BLaER1 treated with 17β-estradiol and CSF1 and Interleukin-3, amounts not matched to agents 10 nM and 100 nM (cell line): ENCODE measurements around the gene AEN.

Source experiments
- H3K27ac ChIP-seq, 11 experiments: shearing (Covaris generic); formaldehyde crosslinking; 2 replicates each; pipeline ENCODE4 v1.8.1; 2022
- H3K27me3 ChIP-seq, 11 experiments: shearing (Covaris generic); formaldehyde crosslinking; 2 replicates each; pipeline ENCODE4 v1.8.1; 2022
- H3K36me3 ChIP-seq, 11 experiments: shearing (Covaris generic); formaldehyde crosslinking; 2 replicates each; pipeline ENCODE4 v1.8.1; 2022
- H3K4me1 ChIP-seq, 10 experiments: shearing (Covaris generic); formaldehyde crosslinking; 2 replicates each; pipeline ENCODE4 v1.8.1; 2022
- H3K4me2 ChIP-seq, 11 experiments: shearing (Covaris generic); formaldehyde crosslinking; 2 replicates each; pipeline ENCODE4 v1.8.1; 2022
- H3K4me3 ChIP-seq, 10 experiments: shearing (Covaris generic); formaldehyde crosslinking; 2 replicates each; pipeline ENCODE4 v1.8.1; 2022
- H3K9ac ChIP-seq, 11 experiments: shearing (Covaris generic); formaldehyde crosslinking; 2 replicates each; pipeline ENCODE4 v1.8.1; 2022
- H3K9me3 ChIP-seq, 11 experiments: shearing (Covaris generic); formaldehyde crosslinking; replicated peaks in 1 of 11; 2 replicates each; pipeline ENCODE4 v1.8.1; 2022
- H4K20me1 ChIP-seq, 11 experiments: shearing (Covaris generic); formaldehyde crosslinking; 2 replicates each; pipeline ENCODE4 v1.8.1; 2022
- Cebpa-rat ChIP-seq, 11 experiments: shearing (Covaris generic); IDR thresholded peaks; 2 replicates each; pipeline ENCODE4 v1.8.1; 2022

AEN gene

GRCh38 chr15:88610701-88611231, 10.4 kb upstream of the AEN start:
- Histone ChIP-seq H3K27me3 (peaks cover 9 to 17% (median 14%) of the 10 kb centered on the region in 11 experiments), H3K4me1 (peaks cover 18 to 40% (median 33%) of the 10 kb centered on the region in 10 experiments), H3K27ac (peak overlapping the region in 8 of 11 experiments; percentile 12 to 58 (median 44); a peak in 11 of 22 replicates), H3K9ac (peak overlapping the region in 4 of 11 experiments; percentile 2 to 30 (median 20); a peak in 3 of 22 replicates), H4K20me1 (peaks cover 0 to 8% (median 0%) of the 10 kb centered on the region in 11 experiments; a peak in 1 of 22 replicates), H3K4me3 (peak overlapping the region in 1 of 10 experiments; percentile 17; a peak in 1 of 20 replicates), H3K4me2 (peak overlapping the region; percentile 40 to 91 (median 77)), H3K9me3 (peaks cover 0 to 5% (median 2%) of the 10 kb centered on the region in 11 experiments; a peak in 10 of 22 replicates), H3K36me3 (no peaks in the 10 kb centered on the region)
- TF ChIP-seq Cebpa-rat (IDR thresholded peaks at IDR 0.05), result no peak

- Histone ChIP-seq H3K9me3 (no peaks in the 10 kb centered on the region), H3K4me3 (no peak overlapping the region), H3K27me3 (peaks cover 0 to 2% (median 0%) of the 10 kb centered on the region in 11 experiments; a peak in 4 of 22 replicates), H3K4me1 (peaks cover 18 to 40% (median 33%) of the 10 kb centered on the region in 10 experiments), H4K20me1 (peaks cover 0 to 8% (median 0%) of the 10 kb centered on the region in 11 experiments; a peak in 1 of 22 replicates), H3K4me2 (peak overlapping the region in 4 of 11 experiments; percentile 40 to 91 (median 78); a peak in 4 of 22 replicates), H3K27ac (peak overlapping the region in 1 of 11 experiments; percentile 44; a peak in 1 of 22 replicates), H3K9ac (no peak overlapping the region), H3K36me3 (no peaks in the 10 kb centered on the region)
- TF ChIP-seq Cebpa-rat (IDR thresholded peaks at IDR 0.05), result no peak
Observed at GRCh38 chr15:88612186-88612796, 8.8 kb upstream of the AEN start.

- Histone ChIP-seq H4K20me1 (peaks cover 0 to 8% (median 0%) of the 10 kb centered on the region in 11 experiments; a peak in 1 of 22 replicates), H3K4me1 (peaks cover 18 to 40% (median 33%) of the 10 kb centered on the region in 10 experiments), H3K4me3 (no peak overlapping the region), H3K36me3 (no peaks in the 10 kb centered on the region), H3K4me2 (no peak overlapping the region), H3K9me3 (no peaks in the 10 kb centered on the region), H3K27me3 (no peaks in the 10 kb centered on the region), H3K27ac (no peak overlapping the region), H3K9ac (no peak overlapping the region)
- TF ChIP-seq Cebpa-rat (IDR thresholded peaks at IDR 0.05), result no peak
Observed at GRCh38 chr15:88613074-88613944, 7.8 kb upstream of the AEN start.

GRCh38 chr15:88615303-88616107, 5.6 kb upstream of the AEN start:
- Histone ChIP-seq H4K20me1 (peaks cover 0 to 5% (median 0%) of the 10 kb centered on the region in 11 experiments; a peak in 1 of 22 replicates), H3K4me1 (peaks cover 13 to 20% (median 18%) of the 10 kb centered on the region in 10 experiments), H3K9ac (no peak overlapping the region), H3K27me3 (no peaks in the 10 kb centered on the region), H3K27ac (no peak overlapping the region), H3K9me3 (no peaks in the 10 kb centered on the region), H3K4me2 (no peak overlapping the region), H3K4me3 (no peak overlapping the region), H3K36me3 (no peaks in the 10 kb centered on the region)
- no peak for TF ChIP-seq Cebpa-rat (IDR thresholded peaks at IDR 0.05)

- Histone ChIP-seq H3K9ac (no peak overlapping the region), H3K4me3 (no peak overlapping the region), H3K27ac (no peak overlapping the region), H3K4me1 (peaks cover 10 to 17% (median 15%) of the 10 kb centered on the region in 10 experiments), H3K36me3 (no peaks in the 10 kb centered on the region), H3K27me3 (no peaks in the 10 kb centered on the region), H3K4me2 (no peak overlapping the region), H3K9me3 (no peaks in the 10 kb centered on the region), H4K20me1 (no peaks in the 10 kb centered on the region)
- TF ChIP-seq Cebpa-rat (IDR thresholded peaks at IDR 0.05), result no peak
Observed at GRCh38 chr15:88616240-88616639, 4.9 kb upstream of the AEN start.

- peaks cover 0 to 6% (median 4%) of the 10 kb centered on the region in 11 experiments; a peak in 11 of 22 replicates for H4K20me1 ChIP-seq
- no peaks in the 10 kb centered on the region for H3K9me3 ChIP-seq
- H3K27me3 ChIP-seq, result no peaks in the 10 kb centered on the region
- no peak overlapping the region for H3K27ac ChIP-seq
- no peak overlapping the region for H3K4me2 ChIP-seq
- no peak overlapping the region for H3K4me3 ChIP-seq
- no peak for TF ChIP-seq Cebpa-rat (IDR thresholded peaks at IDR 0.05)
- no peak overlapping the region for H3K9ac ChIP-seq
- no peaks in the 10 kb centered on the region for H3K36me3 ChIP-seq
- peaks cover 1 to 8% (median 6%) of the 10 kb centered on the region in 10 experiments; a peak in 19 of 20 replicates for H3K4me1 ChIP-seq
Observed at GRCh38 chr15:88617031-88617722, 4.0 kb upstream of the AEN start.

- Histone ChIP-seq H3K9me3 (no peaks in the 10 kb centered on the region), H3K27me3 (no peaks in the 10 kb centered on the region), H4K20me1 (peaks cover 4 to 12% (median 10%) of the 10 kb centered on the region in 11 experiments; a peak in 21 of 22 replicates), H3K27ac (no peak overlapping the region), H3K4me3 (no peak overlapping the region), H3K9ac (no peak overlapping the region), H3K36me3 (no peaks in the 10 kb centered on the region), H3K4me1 (peaks cover 5 to 14% (median 11%) of the 10 kb centered on the region in 10 experiments), H3K4me2 (no peak overlapping the region)
- no peak for TF ChIP-seq Cebpa-rat (IDR thresholded peaks at IDR 0.05)
Observed at GRCh38 chr15:88617790-88618189, 3.4 kb upstream of the AEN start.

- no peak overlapping the region for H3K27ac ChIP-seq
- no peaks in the 10 kb centered on the region for H3K9me3 ChIP-seq
- no peak overlapping the region for H3K9ac ChIP-seq
- no peaks in the 10 kb centered on the region for H3K27me3 ChIP-seq
- peaks cover 14 to 23% (median 19%) of the 10 kb centered on the region in 10 experiments for H3K4me1 ChIP-seq
- no peak for TF ChIP-seq Cebpa-rat (IDR thresholded peaks at IDR 0.05)
- no peak overlapping the region for H3K4me2 ChIP-seq
- H4K20me1 ChIP-seq, result peaks cover 12 to 21% (median 19%) of the 10 kb centered on the region in 11 experiments; a peak in 21 of 22 replicates
- H3K36me3 ChIP-seq, result peaks cover 0 to 7% (median 4%) of the 10 kb centered on the region in 11 experiments; a peak in 10 of 22 replicates
- no peak overlapping the region for H3K4me3 ChIP-seq
Observed at GRCh38 chr15:88618686-88619085, 2.5 kb upstream of the AEN start.
